Right renal pelvis (tissue), 4 donors: ENCODE measurements around the gene SLC37A1. TPM values are rescaled to one million over a fixed set of nuclear protein-coding genes. Genes with fewer than 3 reads are reported as not detected.
A peak's percentile ranks its signal among the peaks of the same experiment; 100 is the strongest.

ENCODE experiments used
- DNase-seq, 4 donors: peaks; one replicate each; pipeline ENCODE4 v3.0.0-alpha.2; 2013; ENCODE audit warnings: low read depth in 4 of 4, low spot score in 3 of 4, missing footprints in 1 of 4
- polyA plus RNA-seq, 4 donors: library from polyadenylated mRNA; unstranded; fragments of 120-200 nt; gene quantifications; one replicate each; pipeline ENCODE4 v1.2.1, GENCODE V29; 2013; ENCODE audit not compliant: insufficient read length in 4 of 4

Gene SLC37A1
- polyA plus RNA-seq, 4 donors, result 7.8 to 10.5 (median 9.1) TPM

DNA sequence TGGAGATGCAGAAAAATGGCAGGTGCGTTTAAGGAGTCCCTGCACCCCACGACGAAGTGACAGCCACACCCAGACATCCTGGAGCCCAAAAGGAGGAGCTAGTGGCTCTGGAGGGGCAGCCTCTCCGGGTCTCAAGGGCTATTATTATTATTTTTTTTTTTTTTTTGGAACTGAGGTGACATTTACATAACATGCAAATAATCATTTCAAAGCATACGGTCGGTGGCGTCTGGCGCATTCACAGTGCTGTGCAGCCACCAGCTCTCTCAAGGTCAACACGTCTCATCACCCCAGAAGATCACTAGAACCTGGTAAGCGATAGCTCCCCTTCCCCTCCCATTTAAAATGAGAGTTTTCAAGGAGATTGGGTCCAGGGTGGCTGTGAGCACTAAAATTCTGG lies 72.2 kb downstream of the SLC37A1 start:
- DNase-seq, result no peak

- DNase-seq, result no peak
Measured at GRCh38 chr21:42586406-42586805, 72.8 kb downstream of the SLC37A1 start.

GRCh38 chr21:42587036-42587435 lies 73.4 kb downstream of the SLC37A1 start:
- DNase-seq, result no peak

DNA sequence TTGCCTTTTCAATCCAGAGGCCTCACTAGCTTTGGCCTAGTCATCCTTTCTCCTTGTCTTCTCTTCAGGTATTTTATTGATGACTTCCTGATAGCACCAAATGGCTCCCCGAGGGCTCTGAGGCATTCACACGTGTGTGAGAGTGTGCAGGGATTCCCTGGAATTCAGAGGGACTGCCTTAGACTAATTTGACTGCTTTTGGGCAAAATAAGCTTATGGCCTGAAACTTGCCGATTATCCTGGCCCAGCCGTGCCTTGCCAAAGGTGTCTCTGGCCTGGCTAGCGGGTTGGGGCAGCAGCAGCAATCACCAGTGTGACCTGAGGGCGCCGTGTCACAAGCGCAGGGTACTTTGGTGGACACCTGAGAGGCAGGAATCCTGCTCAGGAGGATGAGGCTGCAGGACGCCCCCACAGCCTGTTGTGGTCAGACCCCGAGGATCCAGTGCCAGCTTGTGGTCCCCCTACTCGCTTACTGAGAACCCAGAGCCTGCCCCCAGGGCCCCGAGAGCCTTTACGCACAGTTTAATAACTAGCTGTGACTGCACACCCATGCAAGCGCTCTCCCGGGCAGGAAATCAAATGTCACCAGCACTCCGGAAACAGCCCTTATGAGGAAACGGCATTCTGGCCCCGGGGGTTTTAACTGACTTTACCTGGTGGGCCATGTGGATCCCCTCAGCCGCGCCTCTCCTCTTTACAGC lies 76.9 kb downstream of the SLC37A1 start:
- peak in 1 of 4 donors; percentile 18 for DNase-seq

DNA sequence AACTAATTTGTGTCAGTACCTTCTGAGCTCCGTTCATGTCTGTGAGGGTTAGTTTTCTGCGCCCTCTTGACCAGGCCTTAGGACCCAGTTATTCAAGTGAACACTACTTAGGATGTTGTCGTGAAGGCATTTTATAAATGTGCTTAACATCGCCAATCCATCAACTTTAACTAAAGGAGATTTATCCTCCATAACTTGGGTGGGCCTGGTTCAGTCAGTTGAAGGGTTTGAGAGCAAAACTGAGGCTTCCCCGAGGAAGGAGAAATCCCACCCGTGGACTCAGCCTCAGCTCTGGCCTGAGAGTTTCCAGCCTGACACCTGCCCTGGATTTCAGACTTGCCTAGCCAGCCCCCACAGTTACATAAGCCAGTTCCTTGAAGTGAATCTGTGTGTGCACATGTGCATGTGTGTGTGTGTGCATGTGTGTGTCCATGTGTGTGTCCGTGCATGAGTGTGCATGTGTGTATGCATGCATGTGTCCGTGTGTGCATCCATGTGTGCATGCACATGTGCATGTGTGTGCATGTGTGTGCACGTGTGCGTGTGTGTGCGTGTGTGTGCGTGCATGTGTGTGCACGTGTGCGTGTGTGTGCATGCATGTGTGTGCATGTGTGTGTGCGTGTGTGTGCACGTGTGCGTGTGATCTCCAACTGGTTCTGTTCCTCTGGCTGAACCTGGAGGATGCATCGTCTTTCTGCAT lies 77.7 kb downstream of the SLC37A1 start:
- DNase-seq, result no peak

DNA sequence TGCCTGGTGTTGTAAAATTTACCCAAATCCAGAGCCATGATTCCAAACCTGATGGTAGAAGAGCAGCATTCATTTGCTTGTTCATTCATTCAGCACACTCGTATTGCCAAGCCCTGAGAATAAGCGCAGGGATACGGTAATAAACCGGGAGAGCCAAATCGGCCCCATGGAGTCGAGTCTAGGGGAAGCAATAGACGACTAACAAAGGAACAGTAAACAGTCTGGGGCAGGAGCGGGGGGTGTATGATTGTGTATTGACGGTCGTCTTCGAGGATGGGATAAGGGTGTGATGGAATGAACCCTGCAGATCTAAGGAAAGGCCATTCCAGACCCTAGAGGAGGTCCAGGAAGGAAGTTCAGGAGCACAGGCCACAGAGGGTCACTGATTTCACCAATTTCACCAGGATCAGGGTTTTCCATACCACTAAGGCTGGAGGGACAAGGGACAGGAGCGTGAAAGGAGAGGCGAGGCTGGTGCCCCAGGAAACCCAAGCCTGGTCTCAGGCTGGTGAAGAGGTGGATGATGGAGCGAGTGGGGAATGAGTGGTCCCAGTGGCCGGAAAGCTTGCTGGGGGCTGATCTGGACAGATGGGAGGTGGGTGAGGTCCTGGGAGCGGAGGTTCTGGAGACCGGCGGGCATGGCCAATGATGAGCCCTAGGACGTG lies 78.6 kb downstream of the SLC37A1 start:
- no peak for DNase-seq

GRCh38 chr21:42593007-42593814 lies 79.6 kb downstream of the SLC37A1 start:
- peak in 2 of 4 donors; percentile 56 for DNase-seq

- DNase-seq, result no peak
Measured at GRCh38 chr21:42594616-42595282, 81.1 kb downstream of the SLC37A1 start.

- DNase-seq, result no peak
Measured at GRCh38 chr21:42595283-42596187, 81.9 kb downstream of the SLC37A1 start.

GRCh38 chr21:42596657-42597056 lies 83.0 kb downstream of the SLC37A1 start:
- DNase-seq, result no peak

- no peak for DNase-seq
Measured at GRCh38 chr21:42597487-42598158, 84.0 kb downstream of the SLC37A1 start.

GRCh38 chr21:42598159-42598735 lies 84.6 kb downstream of the SLC37A1 start:
- no peak for DNase-seq

DNA sequence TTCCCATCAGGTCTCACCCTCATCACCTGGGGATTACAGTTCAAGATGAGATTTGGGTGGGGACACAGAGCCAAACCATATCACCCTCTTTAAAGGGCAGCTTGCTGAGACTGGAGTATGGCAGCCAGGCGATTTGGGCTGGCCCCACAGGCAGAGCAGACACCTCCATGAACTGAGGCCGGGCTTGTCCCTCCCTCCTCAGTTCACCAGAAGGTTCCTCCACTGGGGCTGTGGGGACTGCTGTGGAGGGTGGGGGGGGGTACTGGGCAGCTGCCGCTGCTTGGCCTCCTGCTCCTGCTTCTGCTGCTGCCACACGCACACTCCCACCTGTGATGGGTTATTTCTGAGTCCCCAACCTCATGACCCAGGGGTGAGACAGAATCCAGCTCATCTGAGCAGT lies 85.8 kb downstream of the SLC37A1 start:
- no peak for DNase-seq

- no peak for DNase-seq
Measured at GRCh38 chr21:42599962-42600361, 86.3 kb downstream of the SLC37A1 start.

DNA sequence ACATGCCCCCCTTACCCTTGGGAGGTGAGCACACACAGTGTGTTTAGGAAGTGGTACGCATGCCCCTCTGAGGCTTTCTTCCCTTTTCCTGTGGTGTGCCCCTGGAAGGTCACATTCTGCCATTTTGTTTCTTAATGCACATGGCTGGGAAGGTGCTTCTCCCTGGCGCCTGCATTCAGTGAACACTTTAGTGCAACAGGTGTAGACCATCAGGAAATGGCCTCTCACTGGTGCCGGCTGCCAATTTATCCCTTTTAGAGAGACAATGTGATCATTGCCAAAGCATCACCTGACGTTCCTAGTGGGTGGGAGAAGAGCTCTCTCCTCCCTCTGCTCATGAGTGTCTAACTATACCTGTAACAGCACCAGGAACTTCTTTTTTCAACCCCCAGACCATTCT lies 88.0 kb downstream of the SLC37A1 start:
- DNase-seq, result no peak

- no peak for DNase-seq
Measured at GRCh38 chr21:42607102-42607501, 93.5 kb downstream of the SLC37A1 start.

GRCh38 chr21:42607525-42608102 lies 94.0 kb downstream of the SLC37A1 start:
- no peak for DNase-seq

- DNase-seq, result no peak
Measured at GRCh38 chr21:42608446-42608845, 94.8 kb downstream of the SLC37A1 start.
